HepG2 (cell line): Measurements from ENCODE around the gene SSX2IP. TPM values are rescaled to one million over a fixed set of nuclear protein-coding genes. Genes with fewer than 3 reads are reported as not detected.
A peak's percentile ranks its signal among the peaks of the same experiment; 100 is the strongest.

Experiments used
- ARID4A ChIP-seq: sonication (generic); formaldehyde crosslinking; IDR thresholded peaks from 2 replicates; pipeline ENCODE4 v1.5.0; 2020; ENCODE audit warnings: mild to moderate bottlenecking, missing genetic modification reagents, borderline replicate concordance
- DMAP1 ChIP-seq: IDR thresholded peaks from 2 replicates; pipeline ENCODE4 v1.6.1; 2016
- ELK4 ChIP-seq: sonication (generic); formaldehyde crosslinking; IDR thresholded peaks from 2 replicates; pipeline ENCODE4 v1.9.0; 2021; ENCODE audit warnings: missing genetic modification reagents, borderline replicate concordance
- ISL2 ChIP-seq: sonication (generic); formaldehyde crosslinking; IDR thresholded peaks from 2 replicates; pipeline ENCODE4 v1.5.0; 2020; ENCODE audit warnings: missing genetic modification reagents
- PTBP1 ChIP-seq: fragments of 200-400 bp; formaldehyde crosslinking; IDR thresholded peaks from 2 replicates; pipeline ENCODE4 v1.6.1; 2018; ENCODE audit warnings: low read length, low read depth; ENCODE audit not compliant: poor library complexity, severe bottlenecking
- SNAI1 ChIP-seq: sonication (generic); formaldehyde crosslinking; IDR thresholded peaks from 2 replicates; pipeline ENCODE4 v1.5.0; 2020; ENCODE audit warnings: mild to moderate bottlenecking, missing genetic modification reagents, borderline replicate concordance
- SOX6 ChIP-seq, 2 experiments: fragments of 450-650 bp in 1 of 2; sonication (generic) in 1 of 2; formaldehyde crosslinking in 1 of 2; IDR thresholded peaks; 2 replicates each; pipeline versions ENCODE4 v1.4.0 to v1.6.1; 2017 to 2020; ENCODE audit warnings: antibody characterized with exemption in 1 of 2, mild to moderate bottlenecking in 1 of 2, missing genetic modification reagents in 1 of 2
- SP4 ChIP-seq: sonication (generic); formaldehyde crosslinking; IDR thresholded peaks from 2 replicates; pipeline ENCODE4 v1.8.1; 2023; ENCODE audit warnings: mild to moderate bottlenecking, missing genetic modification reagents
- TFDP1 ChIP-seq: IDR thresholded peaks from 2 replicates; pipeline ENCODE4 v1.6.1; 2016; ENCODE audit warnings: missing compliant biosample characterization, missing genetic modification reagents, borderline replicate concordance
- TFDP2 ChIP-seq: sonication (generic); formaldehyde crosslinking; IDR thresholded peaks from 2 replicates; pipeline ENCODE4 v1.4.0; 2020; ENCODE audit warnings: missing genetic modification reagents
- ZBTB2 ChIP-seq: sonication (generic); formaldehyde crosslinking; IDR thresholded peaks from 2 replicates; pipeline ENCODE4 v1.8.0; 2022; ENCODE audit warnings: low read depth, missing genetic modification reagents
- ZNF326 ChIP-seq: sonication (generic); formaldehyde crosslinking; IDR thresholded peaks from 2 replicates; pipeline ENCODE4 v1.4.0; 2020; ENCODE audit warnings: missing genetic modification reagents, borderline replicate concordance
- ZNF383 ChIP-seq: sonication (generic); formaldehyde crosslinking; IDR thresholded peaks from 2 replicates; pipeline ENCODE4 v1.4.0; 2020; ENCODE audit warnings: missing genetic modification reagents, mild to moderate bottlenecking, borderline replicate concordance
- ZNF713 ChIP-seq: sonication (generic); formaldehyde crosslinking; IDR thresholded peaks from 2 replicates; pipeline ENCODE4 v1.4.0; 2020; ENCODE audit warnings: mild to moderate bottlenecking, missing genetic modification reagents
- ZNF883 ChIP-seq: sonication (generic); formaldehyde crosslinking; IDR thresholded peaks from 2 replicates; pipeline ENCODE4 v1.5.1; 2020; ENCODE audit warnings: mild to moderate bottlenecking, missing genetic modification reagents; ENCODE audit errors: not compliant biosample characterization
- polyA plus RNA-seq, 8 experiments: library from polyadenylated mRNA; depleted of rRNA in 3 of 8; stranded (reverse) in 7 of 8; unstranded in 1 of 8; fragments of >200 nt; fragmentation: Illumina TruSeq in 4 of 8; extraction: Trizol in 4 of 8; gene quantifications; 2 replicates each; pipeline versions ENCODE4 v1.2.1 to v1.2.3, GENCODE V29; 2011 to 2016; ENCODE audit warnings: low read depth in 4 of 8, missing spikeins in 1 of 8, mixed read lengths in 1 of 8; ENCODE audit not compliant: insufficient read depth in 1 of 8
- total RNA-seq, 5 experiments: library from RNA; depleted of rRNA; stranded (reverse); fragments of >200 nt; fragmentation: Illumina TruSeq; extraction: Trizol; gene quantifications; 2 replicates each; pipeline ENCODE4 v1.2.3, GENCODE V29; 2016; ENCODE audit warnings: low read depth in 1 of 5

SSX2IP gene
- total and polyA plus RNA-seq, 2 of the 13 experiments (the other 11 are each of a cell fraction or from before 2014, with no cell fraction given), result 2.7 to 23.7 TPM

- TF ChIP-seq ZNF326 (CRISPR knock-in tag), result no peak
- no peak for TF ChIP-seq ZNF383
- no peak for TF ChIP-seq ZNF713 (CRISPR knock-in tag)
- TF ChIP-seq ARID4A (CRISPR knock-in tag), result peak; percentile 33; the same call in 1 of the 2 replicates
- no peak for TF ChIP-seq ELK4 (CRISPR knock-in tag)
- TF ChIP-seq PTBP1, result peak; percentile 84
- peak; percentile 14 for TF ChIP-seq ZNF883 (CRISPR knock-in tag)
- peak; percentile 67 for TF ChIP-seq TFDP2 (CRISPR knock-in tag)
- TF ChIP-seq SOX6 (IDR thresholded peaks at IDR 0.05), result no peak
- 0 out of 2 replicates have a peak, but pooled peaks have one; percentile 12 for TF ChIP-seq SOX6 (CRISPR knock-in tag; IDR thresholded peaks at IDR 0.05)
- TF ChIP-seq TFDP1 (CRISPR knock-in tag), result peak; percentile 68; the same call in 1 of the 2 replicates
- peak; percentile 73 for TF ChIP-seq SNAI1 (CRISPR knock-in tag)
- TF ChIP-seq ZBTB2, result peak; percentile 79; the same call in 1 of the 2 replicates
- TF ChIP-seq SP4 (CRISPR knock-in tag), result peak; percentile 54; the same call in 1 of the 2 replicates
- peak; percentile 55; the same call in 1 of the 2 replicates for TF ChIP-seq ISL2 (CRISPR knock-in tag)
- 0 out of 2 replicates have a peak, but pooled peaks have one; percentile 27 for TF ChIP-seq DMAP1 (CRISPR knock-in tag)
These were observed at the start of gene SSX2IP (continued) for GRCh38 chr1:84690397-84691121.
